Immature natural killer cell (primary cell): ENCODE data around the gene PEG3. TPM values are rescaled to one million over a fixed set of nuclear protein-coding genes. Genes with fewer than 3 reads are reported as not detected.

Source experiments
- DNase-seq, 3 donors: peaks; one replicate each; pipeline ENCODE4 v3.0.0; 2022; ENCODE audit warnings: mixed read lengths in 1 of 3
- H3K27ac Mint-ChIP-seq, 6 donors: one replicate each; pipeline ENCODE4 v1.8.0; 2020; ENCODE audit warnings: mixed read lengths in 6 of 6, mild to moderate bottlenecking in 5 of 6, inconsistent platforms in 4 of 6, moderate library complexity in 3 of 6
- H3K27me3 Mint-ChIP-seq, 3 donors: one replicate each; pipeline ENCODE4 v1.8.0; 2020 to 2021; ENCODE audit warnings: low read depth in 3 of 3, mild to moderate bottlenecking in 3 of 3, mixed read lengths in 3 of 3, moderate library complexity in 3 of 3, inconsistent platforms in 1 of 3
- H3K36me3 Mint-ChIP-seq, 3 donors: one replicate each; pipeline ENCODE4 v1.8.0; 2020; ENCODE audit warnings: mixed read lengths in 3 of 3, inconsistent platforms in 2 of 3, mild to moderate bottlenecking in 2 of 3
- H3K4me1 Mint-ChIP-seq, 2 donors: one replicate each; pipeline ENCODE4 v1.8.0; 2020; ENCODE audit warnings: inconsistent platforms in 2 of 2, mild to moderate bottlenecking in 2 of 2, mixed read lengths in 2 of 2, moderate library complexity in 1 of 2
- H3K4me3 Mint-ChIP-seq, 5 donors: one replicate each; pipeline ENCODE4 v1.8.0; 2020; ENCODE audit warnings: mild to moderate bottlenecking in 5 of 5, mixed read lengths in 5 of 5, inconsistent platforms in 3 of 5, moderate library complexity in 3 of 5
- H3K9me3 Mint-ChIP-seq, 6 donors: one replicate each; pipeline ENCODE4 v1.8.0; 2020; ENCODE audit warnings: mild to moderate bottlenecking in 6 of 6, mixed read lengths in 6 of 6, inconsistent platforms in 4 of 6, moderate library complexity in 3 of 6
- polyA plus RNA-seq, 3 donors: library from polyadenylated mRNA; unstranded; fragments of 300-500 nt; fragmentation: Illumina TruSeq; gene quantifications; one replicate each; pipeline ENCODE4 v1.2.3, GENCODE V29; 2021

The PEG3 gene
- polyA plus RNA-seq: not detected

GRCh38 chr19:56840451-56841192 is at the start of gene PEG3, which contains the start of gene ZIM2:
TSS of gene PEG3 (minus strand) at chr19:56840726. CDS start at chr19:56824655, 16,071 bp downstream.
TSS of gene ZIM2 (minus strand) at chr19:56840726. CDS start at chr19:56824277, 16,449 bp downstream.
- peaks cover 7 to 18% (median 12%) of the 10 kb centered on the region in 3 donors for H3K27me3 Mint-ChIP-seq
- H3K36me3 Mint-ChIP-seq: peaks cover 0 to 6% (median 0%) of the 10 kb centered on the region in 3 donors
- H3K4me3 Mint-ChIP-seq: peak within 1 kb of the TSS in 3 of 5 donors; percentile 13 to 20 (median 18)
- no peak within 1 kb of the TSS for H3K27ac Mint-ChIP-seq
- H3K9me3 Mint-ChIP-seq: peaks cover 3 to 42% (median 34%) of the 10 kb centered on the region in 6 donors
- no peak for DNase-seq
- peaks cover 6 to 9% of the 10 kb centered on the region in 2 donors for H3K4me1 Mint-ChIP-seq

- Mint-ChIP-seq H3K36me3 (peaks cover 1 to 6% (median 2%) of the 10 kb centered on the region in 3 donors), H3K4me3 (no peak overlapping the region), H3K27ac (no peak overlapping the region), H3K27me3 (peaks cover 0 to 5% (median 2%) of the 10 kb centered on the region in 3 donors), H3K9me3 (peaks cover 20 to 49% (median 38%) of the 10 kb centered on the region in 6 donors), H3K4me1 (no peaks in the 10 kb centered on the region)
- DNase-seq: no peak
Measured at GRCh38 chr19:56885173-56885985, 44.9 kb upstream of the PEG3 start.

- peaks cover 0 to 5% (median 2%) of the 10 kb centered on the region in 3 donors for H3K27me3 Mint-ChIP-seq
- H3K4me1 Mint-ChIP-seq: no peaks in the 10 kb centered on the region
- no peak for DNase-seq
- no peak overlapping the region for H3K4me3 Mint-ChIP-seq
- H3K27ac Mint-ChIP-seq: no peak overlapping the region
- H3K36me3 Mint-ChIP-seq: peaks cover 0 to 4% (median 3%) of the 10 kb centered on the region in 3 donors
- H3K9me3 Mint-ChIP-seq: peaks cover 19 to 49% (median 38%) of the 10 kb centered on the region in 6 donors
Measured at GRCh38 chr19:56884441-56884840, 43.9 kb upstream of the PEG3 start.

GRCh38 chr19:56880592-56881190 is 40.2 kb upstream of the PEG3 start:
- no peaks in the 10 kb centered on the region for H3K4me1 Mint-ChIP-seq
- peaks cover 0 to 4% (median 3%) of the 10 kb centered on the region in 3 donors for H3K36me3 Mint-ChIP-seq
- no peak overlapping the region for H3K27ac Mint-ChIP-seq
- H3K27me3 Mint-ChIP-seq: peaks cover 0 to 6% (median 2%) of the 10 kb centered on the region in 3 donors
- no peak for DNase-seq
- H3K9me3 Mint-ChIP-seq: peaks cover 13 to 57% (median 39%) of the 10 kb centered on the region in 6 donors
- H3K4me3 Mint-ChIP-seq: no peak overlapping the region

- no peaks in the 10 kb centered on the region for H3K4me1 Mint-ChIP-seq
- H3K36me3 Mint-ChIP-seq: peaks cover 4 to 17% (median 4%) of the 10 kb centered on the region in 3 donors
- H3K27ac Mint-ChIP-seq: no peak overlapping the region
- no peak for DNase-seq
- H3K9me3 Mint-ChIP-seq: peaks cover 21 to 66% (median 45%) of the 10 kb centered on the region in 6 donors
- H3K27me3 Mint-ChIP-seq: peaks cover 0 to 7% (median 6%) of the 10 kb centered on the region in 3 donors
- no peak overlapping the region for H3K4me3 Mint-ChIP-seq
Measured at GRCh38 chr19:56877069-56877715, 36.7 kb upstream of the PEG3 start.

- DNase-seq: no peak
- H3K27me3 Mint-ChIP-seq: peaks cover 0 to 7% (median 4%) of the 10 kb centered on the region in 3 donors
- H3K27ac Mint-ChIP-seq: no peak overlapping the region
- H3K4me1 Mint-ChIP-seq: no peaks in the 10 kb centered on the region
- H3K36me3 Mint-ChIP-seq: peaks cover 4 to 15% (median 4%) of the 10 kb centered on the region in 3 donors
- H3K9me3 Mint-ChIP-seq: peaks cover 20 to 72% (median 47%) of the 10 kb centered on the region in 6 donors
- H3K4me3 Mint-ChIP-seq: no peak overlapping the region
Measured at GRCh38 chr19:56875717-56876116, 35.2 kb upstream of the PEG3 start.

- peaks cover 0 to 13% (median 4%) of the 10 kb centered on the region in 3 donors for H3K36me3 Mint-ChIP-seq
- no peak overlapping the region for H3K27ac Mint-ChIP-seq
- H3K4me1 Mint-ChIP-seq: no peaks in the 10 kb centered on the region
- H3K4me3 Mint-ChIP-seq: no peak overlapping the region
- DNase-seq: no peak
- peaks cover 0 to 7% (median 4%) of the 10 kb centered on the region in 3 donors for H3K27me3 Mint-ChIP-seq
- H3K9me3 Mint-ChIP-seq: peaks cover 21 to 74% (median 47%) of the 10 kb centered on the region in 6 donors
Measured at GRCh38 chr19:56874530-56874929, 34.0 kb upstream of the PEG3 start.

GRCh38 chr19:56873493-56873892 is 33.0 kb upstream of the PEG3 start:
- peaks cover 0 to 13% (median 4%) of the 10 kb centered on the region in 3 donors for H3K36me3 Mint-ChIP-seq
- H3K9me3 Mint-ChIP-seq: peaks cover 20 to 70% (median 44%) of the 10 kb centered on the region in 6 donors
- H3K4me3 Mint-ChIP-seq: no peak overlapping the region
- peaks cover 0 to 7% (median 4%) of the 10 kb centered on the region in 3 donors for H3K27me3 Mint-ChIP-seq
- no peak for DNase-seq
- H3K4me1 Mint-ChIP-seq: no peaks in the 10 kb centered on the region
- H3K27ac Mint-ChIP-seq: no peak overlapping the region

GRCh38 chr19:56869886-56870285 is 29.4 kb upstream of the PEG3 start:
- Mint-ChIP-seq H3K27ac (no peak overlapping the region), H3K27me3 (peaks cover 0 to 4% (median 4%) of the 10 kb centered on the region in 3 donors), H3K4me1 (no peaks in the 10 kb centered on the region), H3K4me3 (no peak overlapping the region), H3K9me3 (peaks cover 11 to 65% (median 38%) of the 10 kb centered on the region in 6 donors), H3K36me3 (peaks cover 0 to 8% (median 0%) of the 10 kb centered on the region in 3 donors)
- no peak for DNase-seq

- no peaks in the 10 kb centered on the region for H3K4me1 Mint-ChIP-seq
- H3K9me3 Mint-ChIP-seq: peaks cover 17 to 58% (median 37%) of the 10 kb centered on the region in 6 donors
- no peak for DNase-seq
- H3K27ac Mint-ChIP-seq: no peak overlapping the region
- peaks cover 0 to 4% (median 2%) of the 10 kb centered on the region in 3 donors for H3K27me3 Mint-ChIP-seq
- H3K4me3 Mint-ChIP-seq: no peak overlapping the region
- H3K36me3 Mint-ChIP-seq: peaks cover 0 to 5% (median 0%) of the 10 kb centered on the region in 3 donors
Measured at GRCh38 chr19:56868446-56868845, 27.9 kb upstream of the PEG3 start.

- no peak overlapping the region for H3K4me3 Mint-ChIP-seq
- no peaks in the 10 kb centered on the region for H3K4me1 Mint-ChIP-seq
- peaks cover 0 to 4% (median 0%) of the 10 kb centered on the region in 3 donors for H3K27me3 Mint-ChIP-seq
- no peaks in the 10 kb centered on the region for H3K36me3 Mint-ChIP-seq
- H3K27ac Mint-ChIP-seq: no peak overlapping the region
- peaks cover 18 to 54% (median 38%) of the 10 kb centered on the region in 6 donors for H3K9me3 Mint-ChIP-seq
- DNase-seq: no peak
Measured at GRCh38 chr19:56866538-56866937, 26.0 kb upstream of the PEG3 start.

- DNase-seq: no peak
- Mint-ChIP-seq H3K9me3 (peaks cover 14 to 40% (median 30%) of the 10 kb centered on the region in 6 donors), H3K27ac (no peak overlapping the region), H3K27me3 (peaks cover 0 to 4% (median 0%) of the 10 kb centered on the region in 3 donors), H3K36me3 (no peaks in the 10 kb centered on the region), H3K4me1 (no peaks in the 10 kb centered on the region), H3K4me3 (no peak overlapping the region)
Measured at GRCh38 chr19:56864443-56865125, 24.1 kb upstream of the PEG3 start.
